HG02678 (cell line): Measurements from ENCODE around the gene POLD1.
A peak's percentile ranks its signal among the peaks of the same experiment; 100 is the strongest.
"Not testable (repeated sequence)": the region's sequence is repeated elsewhere in the genome, so short reads cannot be mapped to it uniquely, and the experiment has no call there.

Experiments
- ATAC-seq: cut with Tn5 transposase; IDR thresholded peaks from one replicate; pipeline ENCODE4 v1.9.1; 2021; ENCODE audit warnings: mild to moderate bottlenecking, moderate library complexity; ENCODE audit not compliant: unreplicated experiment

Gene POLD1

GRCh38 chr19:50390295-50390694 lies 6.1 kb downstream of the POLD1 start:
- not testable (repeated sequence) for ATAC-seq

GRCh38 chr19:50390952-50391351 lies 6.8 kb downstream of the POLD1 start:
- not testable (repeated sequence) for ATAC-seq

GRCh38 chr19:50392759-50393158 lies 8.6 kb downstream of the POLD1 start:
- no peak for ATAC-seq

GRCh38 chr19:50393589-50393988 lies 9.4 kb downstream of the POLD1 start:
- no peak for ATAC-seq

GRCh38 chr19:50394017-50394416 lies 9.9 kb downstream of the POLD1 start:
- no peak for ATAC-seq

GRCh38 chr19:50398675-50399367 lies 14.7 kb downstream of the POLD1 start:
- ATAC-seq = no peak

GRCh38 chr19:50399368-50399745 lies 15.2 kb downstream of the POLD1 start:
- no peak for ATAC-seq

GRCh38 chr19:50401605-50402450 lies 17.7 kb downstream of the POLD1 start:
- no peak for ATAC-seq

- ATAC-seq = no peak
These were observed 18.6 kb downstream of the POLD1 start for GRCh38 chr19:50402544-50403301.

- ATAC-seq = no peak
These were observed 22.1 kb downstream of the POLD1 start for GRCh38 chr19:50406156-50406820.

- ATAC-seq = no peak
These were observed 22.7 kb downstream of the POLD1 start for GRCh38 chr19:50406829-50407228.

GRCh38 chr19:50409347-50409746 lies 25.2 kb downstream of the POLD1 start:
- ATAC-seq = no peak

- ATAC-seq = no peak
These were observed 26.0 kb downstream of the POLD1 start for GRCh38 chr19:50410109-50410508.

- no peak for ATAC-seq
These were observed 28.3 kb downstream of the POLD1 start for GRCh38 chr19:50412419-50412818.

- no peak for ATAC-seq
These were observed 28.9 kb downstream of the POLD1 start for GRCh38 chr19:50413096-50413495.

- ATAC-seq = no peak
These were observed 29.4 kb downstream of the POLD1 start for GRCh38 chr19:50413531-50413930.

GRCh38 chr19:50414864-50415660 lies 30.9 kb downstream of the POLD1 start:
- ATAC-seq = peak; percentile 23

GRCh38 chr19:50415661-50416033 lies 31.5 kb downstream of the POLD1 start:
- peak; percentile 49 for ATAC-seq

GRCh38 chr19:50416034-50416977 lies 32.2 kb downstream of the POLD1 start:
- ATAC-seq = no peak
